Measurements from ENCODE around the gene LRRC3.

Gene LRRC3

DNA sequence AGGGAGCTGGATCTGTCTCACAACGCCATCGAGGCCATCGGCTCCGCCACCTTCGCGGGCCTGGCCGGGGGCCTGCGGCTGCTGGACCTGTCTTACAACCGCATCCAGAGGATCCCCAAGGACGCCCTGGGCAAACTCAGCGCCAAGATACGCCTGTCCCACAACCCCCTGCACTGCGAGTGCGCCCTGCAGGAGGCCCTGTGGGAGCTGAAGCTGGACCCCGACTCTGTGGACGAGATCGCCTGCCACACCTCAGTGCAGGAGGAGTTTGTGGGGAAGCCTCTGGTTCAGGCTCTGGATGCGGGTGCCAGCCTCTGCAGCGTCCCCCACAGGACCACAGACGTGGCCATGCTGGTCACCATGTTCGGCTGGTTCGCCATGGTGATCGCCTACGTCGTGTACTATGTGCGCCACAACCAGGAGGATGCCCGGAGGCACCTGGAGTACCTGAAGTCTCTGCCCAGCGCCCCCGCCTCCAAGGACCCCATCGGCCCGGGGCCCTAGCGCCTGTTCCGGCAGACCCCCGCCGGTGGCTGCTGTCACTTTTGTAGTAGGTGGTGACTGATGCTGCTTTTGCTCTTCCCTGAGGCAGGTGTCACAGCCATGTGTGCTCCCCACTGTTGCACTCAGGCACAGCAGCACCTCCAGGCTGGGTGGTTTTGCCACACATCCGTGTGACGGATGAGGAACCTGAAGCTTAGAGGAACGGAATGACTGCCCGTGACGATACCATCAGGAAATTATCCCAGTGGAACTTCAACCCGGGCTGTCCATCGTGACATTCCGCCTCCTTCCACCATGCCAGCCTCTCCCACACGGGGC lies 1.8 kb downstream of the LRRC3 start:
- DNase-seq (ENCODE audit: low read depth): no peak

DNA sequence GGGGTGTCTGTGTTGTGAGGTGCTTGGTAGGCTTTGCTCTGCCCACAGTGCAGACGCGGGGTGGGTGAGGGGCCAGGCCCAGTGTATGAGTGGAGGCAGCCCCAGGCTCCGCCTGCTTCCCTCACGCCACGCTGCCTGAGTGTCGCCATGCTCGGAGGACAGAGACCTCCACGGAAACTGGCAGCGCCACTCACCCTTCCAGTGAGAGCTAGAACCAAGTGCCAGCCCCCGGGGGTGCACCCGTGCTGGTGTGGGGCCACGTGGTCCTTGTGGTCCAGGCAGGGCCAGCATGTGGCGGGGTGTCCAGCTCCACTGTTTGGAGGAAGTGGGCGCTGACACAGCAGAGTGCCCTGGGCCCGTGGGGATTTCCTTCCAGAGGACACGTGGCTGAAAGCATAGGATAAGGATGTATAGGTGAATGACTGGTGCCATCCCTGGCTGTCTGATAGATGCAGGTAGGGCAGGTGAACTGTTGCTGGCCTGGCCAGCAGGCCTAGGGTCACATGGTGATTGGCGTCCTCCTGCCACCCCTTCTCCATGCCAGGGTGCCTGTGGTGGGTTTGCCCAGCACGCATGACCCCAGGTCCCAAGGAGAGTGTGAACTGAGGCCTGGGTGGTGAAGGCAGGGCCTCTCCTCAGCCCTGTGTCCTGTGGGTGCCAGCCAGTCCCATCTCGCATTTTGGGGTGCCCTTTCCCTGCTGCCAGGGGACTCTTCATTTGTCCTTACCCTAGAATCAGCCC lies 3.8 kb downstream of the LRRC3 start:
- no peak for DNase-seq (ENCODE audit: low read depth)

DNA sequence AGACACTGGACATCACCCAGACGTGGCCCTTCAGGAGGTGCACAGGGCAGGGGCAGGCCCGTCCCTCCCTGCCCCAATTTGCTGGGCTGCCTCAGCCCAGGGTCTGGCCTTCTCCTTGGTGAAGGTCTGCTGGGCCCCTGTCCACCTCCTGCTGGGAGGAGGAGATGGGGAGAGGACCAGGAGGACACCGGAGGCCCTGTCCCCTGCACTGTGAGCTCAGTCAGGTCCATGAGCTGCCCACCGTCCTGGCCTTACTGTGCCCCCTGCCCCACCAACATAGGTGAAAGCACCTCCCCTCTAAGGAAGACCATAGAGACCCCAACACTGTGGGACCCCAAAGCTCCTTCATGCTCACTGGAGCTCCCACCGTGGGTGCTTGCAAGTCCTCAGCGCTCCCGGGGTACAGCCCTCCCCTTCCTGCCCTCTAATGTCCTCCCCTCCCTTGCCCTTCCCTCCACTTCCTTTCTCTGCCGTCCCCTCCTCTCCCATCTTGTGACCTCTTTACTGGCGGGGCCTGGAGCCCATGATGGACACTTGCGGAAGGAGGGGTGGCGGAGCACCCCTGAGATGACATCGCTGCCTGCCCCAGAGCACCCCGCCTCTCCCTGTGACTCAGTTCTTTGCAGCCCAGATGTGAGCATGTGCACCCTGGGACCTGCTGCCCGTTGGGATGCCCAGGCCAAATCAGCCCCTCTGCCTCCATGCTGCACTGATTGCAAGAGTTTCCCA lies 4.6 kb downstream of the LRRC3 start:
- no peak for DNase-seq (ENCODE audit: low read depth)

DNA sequence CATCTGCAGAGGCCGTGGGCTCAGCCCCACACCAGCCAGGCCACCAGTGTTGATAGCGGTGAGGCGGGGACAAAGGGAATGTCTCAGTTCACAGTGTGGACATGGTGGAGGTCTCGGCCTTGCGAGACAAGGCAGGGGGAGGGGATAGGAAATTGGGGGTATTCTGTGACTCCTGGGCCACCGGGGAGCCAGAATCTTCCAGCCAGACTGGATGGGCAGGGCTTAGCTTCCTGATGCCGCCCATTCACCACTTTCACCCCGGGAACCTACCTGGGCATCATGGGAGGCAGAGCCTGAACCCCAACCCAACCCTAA lies 5.1 kb downstream of the LRRC3 start:
- no peak for DNase-seq (ENCODE audit: low read depth)

DNA sequence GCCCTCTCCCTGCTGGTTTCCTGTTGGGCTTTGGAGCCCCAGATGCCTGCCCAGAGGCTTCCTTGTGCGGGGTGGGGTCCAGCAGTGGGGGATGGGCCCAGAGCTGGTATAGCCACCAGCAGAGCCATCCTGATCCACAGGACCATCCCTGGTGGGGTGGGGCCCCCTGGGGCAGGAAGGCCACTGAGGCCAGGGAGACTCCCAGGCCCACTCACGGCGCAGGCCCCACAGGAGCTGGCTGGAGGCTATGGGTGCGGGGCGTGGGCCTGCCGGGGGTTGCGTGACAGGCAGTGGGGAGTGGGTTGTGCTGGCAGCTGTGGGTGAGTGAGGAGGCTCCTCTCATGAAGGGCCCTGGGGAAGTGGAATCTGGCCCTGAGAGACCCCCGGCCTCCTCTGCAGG lies 5.7 kb downstream of the LRRC3 start:
- no peak for DNase-seq (ENCODE audit: low read depth)

DNA sequence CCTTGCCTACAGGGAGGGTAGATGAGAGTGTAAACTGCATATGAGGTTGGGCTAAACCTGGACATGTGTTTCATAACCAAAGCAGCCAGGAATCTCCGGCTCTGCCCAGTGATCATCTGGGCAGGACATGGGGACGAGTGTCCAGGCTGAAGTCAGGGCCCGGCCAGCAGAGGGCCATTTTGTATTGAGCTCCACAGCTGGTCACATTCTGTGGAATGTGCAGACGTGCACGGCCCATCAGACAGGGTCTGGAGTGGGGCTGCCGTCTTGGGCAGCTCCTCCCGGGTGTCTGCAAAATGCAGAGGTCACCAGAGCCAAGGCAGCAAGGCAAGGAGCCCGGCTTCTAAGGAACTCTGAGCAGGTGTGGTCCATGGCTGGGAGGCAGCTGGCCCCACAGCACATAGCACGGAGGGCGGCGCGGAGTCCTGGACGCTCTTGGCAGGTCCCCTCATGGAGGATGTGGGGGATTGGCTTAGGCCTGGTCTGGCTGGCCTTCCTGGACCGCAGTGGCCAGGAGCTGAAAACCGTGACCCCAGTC lies 6.2 kb downstream of the LRRC3 start:
- DNase-seq (ENCODE audit: low read depth): no peak

DNA sequence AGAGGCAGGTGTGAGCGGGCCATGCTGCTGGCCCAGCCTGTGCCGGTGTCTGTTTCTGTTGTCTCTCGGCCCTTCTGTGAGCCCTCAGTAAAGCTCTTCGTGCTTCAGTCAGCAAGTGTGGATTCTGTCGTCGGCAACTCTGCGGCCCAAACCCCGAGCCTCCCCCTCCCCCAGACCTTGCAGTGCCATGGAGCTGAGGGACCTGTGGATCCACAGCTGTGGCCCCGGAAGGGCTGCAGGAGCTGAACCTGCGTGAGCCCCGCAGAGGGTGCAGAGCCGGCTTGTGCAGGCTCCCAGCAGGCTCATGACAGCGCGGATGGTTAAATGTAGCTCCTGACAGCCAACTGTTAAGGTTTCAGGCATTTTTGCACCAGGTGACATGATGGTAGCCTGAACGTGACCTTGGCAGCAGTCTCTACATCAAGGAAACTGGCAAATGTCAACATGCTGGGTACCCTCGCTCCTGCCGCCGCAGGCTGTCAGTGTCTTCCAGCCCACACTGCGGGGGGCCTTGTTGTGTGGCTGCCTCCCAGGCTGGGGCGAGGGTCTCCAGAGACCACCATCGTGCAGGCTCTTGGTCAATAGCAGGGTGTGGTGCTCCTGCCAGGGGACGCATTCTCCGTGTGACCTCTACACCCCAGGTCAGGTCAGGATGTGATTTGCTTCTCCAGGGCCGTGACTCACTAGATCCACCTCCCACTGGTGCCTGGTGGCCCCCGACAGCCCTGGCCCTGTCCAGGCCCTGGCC lies 7.0 kb downstream of the LRRC3 start:
- DNase-seq (ENCODE audit: low read depth): no peak

DNA sequence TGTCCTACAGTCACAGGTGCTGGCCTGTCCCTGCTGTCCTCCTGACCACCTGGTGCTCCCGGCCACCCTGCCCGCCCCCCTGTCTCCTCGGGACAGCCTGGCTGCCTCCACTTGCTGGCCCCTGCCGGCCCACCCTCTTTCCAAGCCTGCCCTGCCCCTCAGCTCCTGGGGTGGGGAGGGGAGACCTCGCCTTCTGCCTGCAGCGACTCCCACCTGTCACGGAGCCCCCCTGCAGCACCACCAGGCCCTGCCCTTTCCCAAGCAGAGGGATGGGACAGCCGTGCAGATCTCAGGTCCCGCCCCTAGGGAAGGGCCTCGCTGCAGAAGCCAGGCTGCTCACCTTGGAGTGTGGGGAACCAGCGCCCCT lies 7.5 kb downstream of the LRRC3 start:
- no peak for DNase-seq (ENCODE audit: low read depth)

DNA sequence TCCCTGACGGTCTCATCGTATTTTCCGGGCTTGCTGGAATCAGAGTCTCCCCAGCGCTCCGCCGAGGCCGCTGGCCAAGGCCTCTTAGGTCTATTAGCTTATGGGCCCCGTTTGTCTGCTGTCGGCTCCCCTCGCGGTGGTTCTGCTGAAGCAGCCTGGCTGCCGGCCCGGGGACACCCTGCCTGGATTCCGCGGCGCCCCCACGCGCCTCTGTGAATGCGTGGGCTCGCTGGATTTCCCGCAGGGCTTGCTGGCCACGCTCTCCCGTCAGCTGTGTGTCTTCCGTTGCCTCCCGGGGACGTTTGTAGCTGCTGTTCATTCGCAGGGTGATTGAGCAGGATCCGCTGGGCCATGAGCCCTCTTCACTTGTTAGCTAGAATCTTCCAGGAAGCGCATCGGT lies 8.4 kb downstream of the LRRC3 start:
- DNase-seq (ENCODE audit: low read depth): no peak

DNA sequence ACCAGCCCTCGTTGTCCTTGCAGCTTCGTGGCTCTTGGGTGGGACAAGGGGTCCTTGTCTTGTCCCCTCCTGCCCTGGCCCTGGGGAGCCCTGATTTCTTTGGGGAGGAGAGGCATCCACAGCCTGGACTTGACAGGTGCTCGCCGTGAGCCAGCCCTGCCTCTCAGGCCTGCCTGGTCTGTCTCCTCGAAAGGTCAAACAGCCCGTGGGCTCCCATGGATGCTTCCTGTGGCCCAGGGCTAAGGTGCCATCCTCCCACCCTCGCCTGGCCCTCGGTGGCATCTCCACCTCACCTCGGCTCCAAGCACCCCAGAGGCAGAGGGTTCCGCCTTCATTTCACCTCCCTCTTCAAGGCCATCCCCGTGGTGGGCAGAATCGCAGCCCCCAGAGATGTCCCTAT lies 9.0 kb downstream of the LRRC3 start:
- no peak for DNase-seq (ENCODE audit: low read depth)

DNA sequence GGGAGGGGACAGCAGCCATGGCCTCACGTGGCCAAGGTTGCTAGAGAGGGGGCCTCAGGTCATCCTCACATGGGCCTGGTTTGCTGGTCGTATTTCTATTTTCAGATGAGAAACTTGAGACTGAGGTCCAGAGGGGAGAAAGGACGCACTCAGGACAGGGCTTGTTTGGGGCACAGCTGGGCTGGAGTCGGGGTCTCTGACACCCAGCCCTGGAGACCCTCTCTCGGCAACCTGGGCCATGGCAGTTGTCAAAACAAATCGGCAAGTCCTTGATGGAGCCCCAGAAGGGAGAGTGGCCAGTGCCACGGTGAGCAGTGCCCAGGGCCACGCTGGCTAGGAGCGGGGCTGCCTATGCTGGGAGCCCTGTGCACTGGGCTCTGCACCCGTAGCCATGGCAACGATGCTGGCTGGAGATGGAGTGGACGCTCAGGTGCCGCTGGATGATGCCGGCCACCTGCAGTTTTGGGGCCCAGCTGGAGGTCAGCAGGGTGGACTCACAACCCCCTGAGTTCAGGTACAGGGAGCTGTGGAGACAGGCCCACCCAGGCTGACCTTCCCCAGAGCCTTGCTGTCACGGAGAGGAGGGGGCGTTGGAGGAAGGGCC lies 11.1 kb downstream of the LRRC3 start:
- no peak for DNase-seq (ENCODE audit: low read depth)

DNA sequence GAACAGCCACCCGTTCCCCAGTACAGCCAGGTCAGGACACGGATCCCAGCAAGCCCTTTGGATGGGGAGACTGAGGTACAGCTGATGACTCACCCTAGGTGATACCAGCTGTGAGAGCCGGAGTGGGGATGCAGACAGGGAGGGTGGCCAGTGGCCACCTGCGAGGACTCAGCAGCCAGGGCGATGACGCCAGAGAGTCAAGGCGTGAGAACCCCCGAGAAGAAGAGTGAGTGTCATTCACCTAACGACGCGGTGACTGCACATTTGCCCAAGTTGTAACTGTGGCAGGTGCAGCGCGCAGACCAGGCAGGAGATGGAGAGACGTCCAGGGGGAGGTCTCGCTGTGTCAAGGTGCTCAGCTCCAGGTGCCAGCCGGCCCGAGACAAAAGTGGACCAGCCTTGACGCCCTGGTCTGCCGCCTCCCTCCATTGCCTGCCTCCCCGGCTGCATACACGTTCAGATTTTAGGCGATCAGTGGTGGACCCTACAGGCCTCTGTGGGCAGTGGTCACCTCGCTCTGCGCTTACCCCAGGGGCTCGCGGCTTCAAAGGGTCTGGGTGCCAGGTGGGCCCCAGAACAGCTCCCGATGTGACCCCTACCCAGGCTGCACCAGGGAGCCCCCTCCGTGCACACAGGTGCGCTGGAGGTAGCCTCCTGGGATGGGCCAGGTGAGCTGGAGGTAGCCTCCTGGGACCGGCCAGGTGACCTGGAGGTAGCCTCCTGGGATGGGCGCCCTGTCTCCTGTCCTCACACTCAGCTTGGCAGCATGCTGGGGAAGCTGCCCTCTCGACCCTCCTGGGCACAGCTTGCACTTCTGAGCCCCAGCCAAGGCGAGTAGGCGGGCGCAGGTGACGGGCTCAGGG lies 11.9 kb downstream of the LRRC3 start:
- DNase-seq (ENCODE audit: low read depth): no peak

DNA sequence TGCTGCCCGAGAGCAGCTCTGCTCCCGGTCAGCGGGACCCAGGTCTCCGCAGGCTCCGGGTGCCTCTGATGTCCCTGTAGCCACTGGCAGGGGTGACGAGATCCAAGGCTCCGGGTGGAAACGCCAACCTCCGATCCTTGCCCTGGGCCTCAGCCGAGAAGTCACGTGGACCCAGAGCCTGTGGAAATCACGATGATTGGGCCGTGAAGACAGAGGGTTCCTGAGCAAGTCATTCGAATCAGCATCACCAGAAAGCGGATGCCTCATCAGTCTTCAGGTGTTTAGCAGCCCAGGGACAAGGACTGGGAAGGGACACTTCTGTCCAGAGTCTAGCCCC lies 12.5 kb downstream of the LRRC3 start:
- no peak for DNase-seq (ENCODE audit: low read depth)

DNA sequence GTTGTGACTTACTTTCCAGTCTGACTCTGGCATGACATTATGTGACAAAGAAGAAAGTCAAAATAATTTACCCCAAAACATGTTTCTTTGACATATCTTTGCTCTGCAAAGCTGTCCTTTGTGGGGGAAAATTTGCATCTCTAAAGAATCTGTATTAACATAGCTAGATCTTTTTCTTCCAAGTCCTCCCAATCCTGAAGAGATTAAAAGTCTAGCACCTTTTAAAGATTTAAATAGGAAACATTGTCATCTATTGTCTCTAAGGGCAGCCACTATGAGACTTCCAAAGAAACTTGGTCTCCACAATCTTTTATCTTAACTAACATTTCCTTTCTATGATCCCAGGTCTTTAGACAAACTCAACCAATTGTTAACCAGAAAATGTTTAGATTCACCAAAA lies 16.0 kb downstream of the LRRC3 start:
- DNase-seq (ENCODE audit: low read depth): no peak

DNA sequence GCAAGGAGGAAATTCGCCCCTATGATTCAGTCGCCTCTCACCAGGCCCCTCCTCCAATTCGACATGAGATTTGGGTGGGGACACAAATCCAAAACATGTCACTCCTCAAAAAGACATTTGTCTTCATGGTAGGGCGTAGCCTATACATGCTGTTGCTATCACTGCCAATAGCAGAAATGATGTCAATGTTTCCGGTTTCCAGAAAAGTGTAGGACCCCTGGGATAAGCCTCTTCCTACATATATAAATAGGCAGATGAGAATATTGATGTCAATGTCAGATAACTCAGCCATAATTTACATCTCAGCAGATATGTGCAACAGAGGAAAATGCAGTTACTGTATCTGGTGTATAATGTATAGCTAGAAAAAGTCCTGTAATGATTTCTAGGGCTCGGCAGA lies 16.7 kb downstream of the LRRC3 start:
- no peak for DNase-seq (ENCODE audit: low read depth)

DNA sequence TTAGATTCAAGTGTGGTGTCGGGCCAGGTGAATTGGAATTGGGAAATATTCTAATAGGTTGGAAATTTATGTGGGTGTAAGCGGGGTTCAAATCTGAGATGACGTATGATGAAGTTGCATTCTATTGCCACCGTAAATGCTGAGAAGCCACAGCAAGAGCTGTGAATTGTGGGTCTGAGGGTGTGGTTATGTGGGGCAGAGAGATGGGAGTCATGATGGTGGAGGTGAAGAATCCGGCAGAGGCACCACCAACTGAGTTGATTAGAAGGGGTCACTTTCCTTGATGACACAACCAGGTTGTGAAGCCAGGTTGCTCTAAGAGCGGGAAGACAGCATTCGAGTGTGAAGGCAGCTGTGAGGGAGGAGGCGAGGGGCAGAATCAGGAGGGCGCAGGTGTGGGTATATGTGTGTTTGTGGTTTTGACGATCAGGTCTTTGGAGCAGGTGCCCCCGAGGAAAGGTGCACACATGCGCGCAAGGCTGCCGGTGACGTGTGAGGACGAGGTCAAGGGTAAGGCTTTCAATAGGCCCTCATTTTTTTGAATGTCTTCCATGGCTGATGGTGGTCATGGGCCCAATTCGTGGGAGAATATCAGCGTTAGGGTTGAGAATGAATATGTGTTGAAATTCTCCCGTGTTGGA lies 18.7 kb downstream of the LRRC3 start:
- DNase-seq (ENCODE audit: low read depth): no peak

DNA sequence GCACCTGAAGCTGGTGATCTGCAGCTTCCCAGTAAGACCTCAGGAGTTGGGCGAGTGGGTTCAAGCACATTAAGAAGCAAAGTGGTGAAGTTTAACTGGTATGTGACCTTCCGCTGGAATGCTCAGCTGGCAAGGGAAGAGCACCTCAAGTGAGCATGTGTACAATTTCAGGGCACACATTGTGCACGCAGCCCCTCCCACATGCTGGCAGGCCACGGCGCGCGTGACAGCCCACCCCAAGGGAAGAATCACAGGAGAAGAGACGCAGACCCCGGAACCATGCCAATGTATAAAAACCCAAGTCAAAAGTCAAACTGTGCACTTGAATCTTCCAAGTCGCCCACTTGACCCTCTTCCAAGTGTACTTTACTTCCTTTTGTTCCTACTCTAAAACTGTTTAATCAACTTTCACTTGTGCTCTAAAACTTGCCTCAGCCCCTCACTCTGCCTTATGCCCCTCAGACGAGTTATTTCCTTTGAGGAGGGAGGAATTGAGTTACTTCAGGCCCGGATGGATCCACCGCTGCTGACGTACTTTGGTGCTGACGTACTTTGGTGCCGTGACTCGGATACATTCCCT lies 20.0 kb downstream of the LRRC3 start:
- no peak for DNase-seq (ENCODE audit: low read depth)

DNA sequence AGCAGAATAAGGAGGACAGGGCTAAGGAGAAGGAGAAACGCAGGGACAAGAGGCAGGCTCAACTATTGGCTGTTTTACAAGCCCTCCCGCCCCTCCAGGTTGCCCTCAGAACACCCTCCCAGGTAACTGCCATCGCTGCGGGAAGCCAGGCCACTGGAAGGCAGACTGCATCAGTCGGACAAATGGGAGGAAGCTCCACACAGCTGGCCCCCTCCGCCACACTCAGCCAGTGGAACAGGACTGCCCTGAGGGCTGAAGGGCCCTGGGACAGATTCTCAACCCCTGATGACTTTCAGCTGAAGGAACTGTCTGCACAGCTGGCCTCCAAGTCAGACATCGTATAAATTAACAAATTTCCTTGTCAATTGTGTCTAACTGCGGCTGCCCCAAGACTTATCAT lies 21.8 kb downstream of the LRRC3 start:
- no peak for DNase-seq (ENCODE audit: low read depth)

DNA sequence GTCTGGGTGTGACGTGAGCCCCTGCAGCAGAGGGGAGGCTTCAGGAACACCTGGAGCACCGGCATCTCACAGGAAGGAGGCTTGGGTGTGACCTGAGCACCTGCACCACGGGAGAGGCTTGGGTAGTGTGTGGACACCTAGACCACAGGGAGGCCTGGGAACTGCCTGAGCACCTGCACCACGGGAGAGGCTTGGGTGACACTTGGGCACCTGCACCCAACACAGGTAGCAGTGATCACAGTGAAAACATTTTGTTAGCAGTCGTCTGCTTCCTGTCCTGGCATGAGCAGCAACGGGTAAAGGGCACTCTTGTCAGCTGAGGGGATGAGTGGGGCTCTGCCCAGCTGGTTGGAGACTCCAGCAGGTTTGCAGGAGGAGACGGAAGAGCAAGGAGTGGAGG lies 22.4 kb downstream of the LRRC3 start:
- no peak for DNase-seq (ENCODE audit: low read depth)

DNA sequence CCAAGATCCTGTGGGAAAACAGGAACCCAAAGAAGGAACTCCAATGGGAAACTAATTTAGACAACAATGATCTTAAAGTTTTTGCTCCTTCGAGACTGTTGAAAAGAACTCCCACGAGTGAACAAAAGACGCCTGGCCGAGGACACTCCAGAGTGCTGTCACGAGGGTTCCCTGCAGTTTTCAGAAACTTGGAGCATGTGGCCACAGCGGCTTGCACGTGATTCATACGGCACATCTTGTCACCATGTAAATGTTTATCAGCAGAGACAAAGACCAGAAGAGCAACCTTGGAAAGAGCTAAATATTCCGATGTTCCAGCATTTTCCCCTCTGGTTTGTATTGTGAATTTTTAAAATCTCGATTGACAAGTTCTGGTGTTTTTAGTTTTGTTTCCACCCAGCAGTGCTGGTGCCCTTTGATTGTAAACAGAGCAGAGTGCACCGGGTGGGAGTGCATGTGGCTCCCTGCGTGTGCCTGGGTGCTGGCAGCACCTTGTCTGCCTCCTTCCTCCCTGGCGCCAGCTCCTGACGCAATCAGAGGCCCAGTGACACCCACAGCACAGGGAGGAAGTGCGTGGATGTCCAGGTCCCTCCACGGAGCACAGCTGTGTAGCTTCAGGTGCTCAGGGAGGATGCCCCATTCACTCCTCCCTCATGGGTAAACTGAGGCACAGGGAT lies 23.0 kb downstream of the LRRC3 start:
- DNase-seq (ENCODE audit: low read depth): no peak
